Fibroblast of lung (primary cell): ENCODE data around the gene SDC1.

ENCODE experiments used
- EZH2 ChIP-seq: IDR thresholded peaks from 2 replicates; pipeline ENCODE4 v1.5.1; 2012; ENCODE audit warnings: low read length, control low read depth, mild to moderate bottlenecking; ENCODE audit errors: missing control alignments
- TF ChIP-seq, protein P1 (sequence below), 2 donors: IDR thresholded peaks in 1 of 2; conservative IDR thresholded peaks in 1 of 2; 1 replicate in 1 of 2; 2 replicates in 1 of 2; pipeline ENCODE4 v1.5.1; 2011 to 2012; ENCODE audit warnings: low read length in 2 of 2, control low read depth in 1 of 2, inconsistent platforms in 1 of 2, low read depth in 1 of 2, mild to moderate bottlenecking in 1 of 2

DNA sequence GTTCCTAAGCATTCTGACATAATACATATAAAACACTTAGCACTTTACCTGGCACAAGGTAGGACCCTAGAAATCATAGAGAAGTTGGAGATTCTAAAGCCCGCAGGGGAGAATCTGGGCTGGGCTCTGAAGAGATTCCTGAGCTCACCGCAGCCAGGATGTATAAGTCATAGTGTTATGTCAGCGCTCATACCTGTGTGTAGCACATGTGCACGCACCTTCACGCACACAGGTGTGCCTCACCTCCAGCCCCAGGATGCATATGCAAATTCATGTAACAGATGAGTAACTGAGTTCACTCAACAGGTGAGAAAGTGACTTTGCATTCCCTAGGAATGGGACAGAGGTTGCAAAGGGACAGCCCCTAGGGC, 7.9 kb upstream of the SDC1 start:
- TF ChIP-seq, protein P1, sequence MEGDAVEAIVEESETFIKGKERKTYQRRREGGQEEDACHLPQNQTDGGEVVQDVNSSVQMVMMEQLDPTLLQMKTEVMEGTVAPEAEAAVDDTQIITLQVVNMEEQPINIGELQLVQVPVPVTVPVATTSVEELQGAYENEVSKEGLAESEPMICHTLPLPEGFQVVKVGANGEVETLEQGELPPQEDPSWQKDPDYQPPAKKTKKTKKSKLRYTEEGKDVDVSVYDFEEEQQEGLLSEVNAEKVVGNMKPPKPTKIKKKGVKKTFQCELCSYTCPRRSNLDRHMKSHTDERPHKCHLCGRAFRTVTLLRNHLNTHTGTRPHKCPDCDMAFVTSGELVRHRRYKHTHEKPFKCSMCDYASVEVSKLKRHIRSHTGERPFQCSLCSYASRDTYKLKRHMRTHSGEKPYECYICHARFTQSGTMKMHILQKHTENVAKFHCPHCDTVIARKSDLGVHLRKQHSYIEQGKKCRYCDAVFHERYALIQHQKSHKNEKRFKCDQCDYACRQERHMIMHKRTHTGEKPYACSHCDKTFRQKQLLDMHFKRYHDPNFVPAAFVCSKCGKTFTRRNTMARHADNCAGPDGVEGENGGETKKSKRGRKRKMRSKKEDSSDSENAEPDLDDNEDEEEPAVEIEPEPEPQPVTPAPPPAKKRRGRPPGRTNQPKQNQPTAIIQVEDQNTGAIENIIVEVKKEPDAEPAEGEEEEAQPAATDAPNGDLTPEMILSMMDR (conservative IDR thresholded peaks at IDR 0.05 in 1 of 2, IDR thresholded peaks at IDR 0.05 in 1 of 2; ENCODE audit: low read depth in 1 of 2, low read length in 2 of 2), result no peak
- TF ChIP-seq EZH2, result no peak
